ENCODE measurements around the gene AKIRIN2.
"Not testable (repeated sequence)": the region's sequence is repeated elsewhere in the genome, so short reads cannot be mapped to it uniquely, and the experiment has no call there.

Gene AKIRIN2

DNA sequence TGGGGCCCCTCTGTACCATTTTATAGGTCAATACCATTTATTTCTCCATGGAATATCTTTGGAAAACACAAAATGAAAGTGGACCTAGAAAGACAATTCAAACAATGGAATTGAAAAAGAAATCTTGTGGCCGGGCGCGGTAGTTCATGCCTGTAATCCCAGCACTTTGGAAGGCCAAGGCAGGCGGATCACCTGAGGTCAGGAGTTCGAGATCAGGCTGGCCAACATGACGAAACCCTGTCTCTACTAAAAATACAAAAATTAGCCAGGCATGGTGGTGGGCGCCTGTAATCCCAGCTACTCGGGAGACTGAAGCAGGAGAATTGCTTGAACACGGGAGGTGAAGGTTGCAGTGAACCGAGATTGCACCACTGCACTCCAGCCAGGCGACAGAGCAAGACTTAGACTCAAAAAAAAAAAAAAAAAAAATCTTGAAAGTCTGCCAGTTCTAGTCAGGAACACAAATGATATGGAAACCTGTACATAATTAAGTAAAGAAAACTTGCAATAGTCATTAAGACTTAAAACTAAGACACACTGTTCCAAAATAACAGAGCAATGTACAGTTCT lies 15.3 kb downstream of the AKIRIN2 start:
- DNase-seq = not testable (repeated sequence)

DNA sequence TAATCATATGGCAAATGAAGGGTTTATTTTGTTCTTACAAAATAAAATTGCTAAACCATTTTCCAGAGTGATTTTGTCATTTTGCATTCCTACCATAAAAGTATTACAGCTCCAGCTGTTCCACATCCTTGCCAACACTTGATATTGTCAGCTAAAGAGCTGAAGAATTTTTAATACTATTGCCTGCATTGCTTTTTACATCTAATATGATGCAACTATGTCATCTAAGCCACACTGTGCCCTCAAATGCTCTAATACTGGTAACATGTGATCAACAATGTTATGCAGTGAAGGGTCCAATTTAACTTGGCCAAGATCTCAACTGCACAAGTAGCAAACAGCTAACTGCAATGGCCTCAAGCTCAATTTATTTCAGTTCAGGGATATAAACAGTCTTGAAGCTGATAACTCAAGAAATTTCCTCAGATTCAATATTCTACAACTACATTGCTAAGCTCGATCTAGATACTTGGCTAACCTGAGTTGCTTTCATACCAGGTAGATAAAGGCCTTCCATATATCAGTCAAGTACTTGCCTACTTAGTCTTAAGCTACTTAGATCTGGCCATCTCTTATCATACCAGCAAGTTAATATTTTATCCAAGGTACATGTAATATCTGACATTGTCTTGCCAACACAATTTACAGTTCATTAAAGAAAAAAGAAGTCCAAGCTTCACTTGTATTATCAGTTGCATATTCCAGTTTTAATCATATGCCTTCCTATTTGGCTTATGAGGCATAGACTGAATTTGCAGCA lies 17.0 kb downstream of the AKIRIN2 start:
- DNase-seq = no peak

DNA sequence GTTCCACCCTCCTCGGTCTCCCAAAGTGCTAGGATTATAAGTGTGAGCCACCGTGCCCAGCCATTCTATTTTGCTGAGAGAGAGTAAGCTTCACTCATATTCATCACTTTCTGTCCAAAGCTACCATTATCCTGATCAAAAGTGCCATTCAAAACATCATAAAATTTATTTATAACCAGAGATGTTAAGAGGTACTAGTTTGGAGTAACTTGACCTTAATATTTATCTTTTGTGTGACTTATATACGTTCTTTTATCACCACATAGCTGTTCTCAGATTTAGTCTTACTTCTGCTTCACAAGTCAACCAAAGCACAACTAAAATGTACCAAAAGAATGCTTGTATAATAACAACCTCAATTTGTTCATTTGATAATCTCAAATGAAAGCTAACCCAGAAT lies 18.1 kb downstream of the AKIRIN2 start:
- no peak for DNase-seq

DNA sequence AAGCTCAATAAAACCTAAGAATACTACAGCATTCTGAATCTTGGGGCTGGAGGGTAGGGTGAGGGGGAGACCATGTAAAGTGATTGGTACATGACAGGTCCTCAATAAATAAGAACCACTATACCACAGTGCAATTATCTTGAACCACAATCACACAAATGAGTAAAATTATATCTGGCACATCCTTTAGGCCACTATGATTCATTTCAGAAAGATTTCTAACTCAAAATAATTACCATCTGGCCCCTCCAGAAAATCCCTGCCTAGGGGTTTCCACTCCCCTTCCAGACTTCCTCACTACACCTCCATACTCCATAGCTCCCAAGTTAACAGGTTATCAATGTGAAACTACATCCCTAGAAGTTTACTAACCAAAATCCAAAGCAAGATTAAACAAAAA lies 19.7 kb downstream of the AKIRIN2 start:
- no peak for DNase-seq

DNA sequence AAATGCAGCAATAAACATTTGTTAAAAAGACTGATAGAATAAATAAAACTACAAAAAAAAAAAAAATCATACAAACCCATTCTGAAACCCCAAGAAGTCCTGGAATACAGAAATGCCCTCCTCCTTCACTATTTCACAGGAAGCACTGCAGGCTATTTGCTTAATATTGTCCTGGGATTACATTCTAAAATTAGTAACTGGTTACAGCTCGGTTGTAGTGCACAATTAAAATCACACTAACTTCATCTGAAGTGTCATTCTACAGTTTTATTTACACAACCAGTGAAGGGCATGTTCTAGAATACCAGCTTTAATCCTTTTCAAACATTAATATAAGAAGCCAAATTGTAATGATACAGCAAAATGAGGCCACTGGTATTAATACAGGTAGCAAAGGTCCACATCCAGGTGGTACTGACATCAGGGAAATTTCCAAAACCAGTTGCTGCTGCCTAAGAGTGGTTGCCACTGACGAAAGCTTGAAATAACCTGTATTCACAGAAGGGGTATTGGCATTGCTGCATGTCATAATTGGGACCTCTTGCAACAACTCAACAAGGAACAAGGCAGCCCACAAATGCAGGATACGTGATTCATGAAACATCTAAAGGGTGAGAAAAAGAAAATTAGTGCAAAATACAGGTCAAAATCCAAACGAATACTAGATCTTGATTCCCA lies 26.9 kb downstream of the AKIRIN2 start:
- DNase-seq = no peak

DNA sequence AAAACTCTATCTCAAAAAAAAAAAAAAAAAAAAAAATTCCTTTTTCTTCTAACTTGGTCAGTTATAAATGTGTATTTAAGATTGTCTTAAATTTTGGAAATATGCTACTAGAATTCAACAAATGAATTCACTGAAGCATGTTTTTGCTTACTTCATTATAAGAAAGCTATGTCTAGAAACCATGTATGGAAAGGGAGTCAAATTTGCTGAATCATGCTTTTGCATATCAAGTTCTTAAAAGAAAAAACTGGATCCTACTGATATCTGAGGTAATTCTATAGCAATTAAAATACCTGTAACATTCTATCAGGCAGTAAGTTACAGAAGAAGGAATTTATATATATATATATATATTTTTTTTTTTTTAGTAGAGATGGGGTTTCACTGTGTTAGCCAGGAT lies 27.7 kb downstream of the AKIRIN2 start:
- no peak for DNase-seq

DNA sequence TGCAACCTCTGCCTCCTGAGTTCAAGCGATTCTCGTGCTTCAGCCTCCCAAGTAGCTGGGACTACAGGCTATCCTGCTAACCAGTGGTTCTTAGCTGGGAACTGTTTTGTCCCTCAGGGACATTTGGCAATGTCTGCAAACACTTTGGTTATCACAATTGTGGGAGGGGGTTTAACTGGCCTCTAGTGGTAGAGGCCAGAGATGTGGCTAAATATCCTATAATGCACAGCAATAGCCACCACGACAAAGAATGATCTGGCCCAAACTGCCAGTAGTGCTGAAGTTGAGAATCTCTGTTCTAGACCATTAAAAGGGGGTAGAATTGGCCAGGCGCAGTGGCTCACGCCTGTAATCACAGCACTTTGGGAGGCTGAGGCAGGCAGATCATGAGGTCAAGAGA lies 28.8 kb downstream of the AKIRIN2 start:
- DNase-seq = no peak

DNA sequence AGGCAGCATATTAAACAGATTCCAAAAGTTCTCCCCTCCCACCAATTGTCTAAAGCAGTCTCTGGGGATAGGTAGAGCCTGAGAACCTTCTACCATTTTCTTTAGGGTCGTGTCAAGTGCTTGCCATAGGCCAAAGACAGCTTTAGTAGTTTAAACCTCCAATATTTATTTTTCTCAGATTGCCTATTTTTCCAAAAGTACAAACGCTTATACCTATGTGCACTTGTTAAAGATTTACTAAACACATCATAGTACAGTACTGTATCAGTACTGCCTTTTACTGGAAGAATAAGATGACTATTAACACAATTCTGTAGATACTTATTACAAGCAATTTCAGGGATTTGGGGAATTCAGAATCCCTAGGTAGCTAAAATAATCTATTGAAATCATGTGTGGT lies 29.4 kb downstream of the AKIRIN2 start:
- no peak for DNase-seq

DNA sequence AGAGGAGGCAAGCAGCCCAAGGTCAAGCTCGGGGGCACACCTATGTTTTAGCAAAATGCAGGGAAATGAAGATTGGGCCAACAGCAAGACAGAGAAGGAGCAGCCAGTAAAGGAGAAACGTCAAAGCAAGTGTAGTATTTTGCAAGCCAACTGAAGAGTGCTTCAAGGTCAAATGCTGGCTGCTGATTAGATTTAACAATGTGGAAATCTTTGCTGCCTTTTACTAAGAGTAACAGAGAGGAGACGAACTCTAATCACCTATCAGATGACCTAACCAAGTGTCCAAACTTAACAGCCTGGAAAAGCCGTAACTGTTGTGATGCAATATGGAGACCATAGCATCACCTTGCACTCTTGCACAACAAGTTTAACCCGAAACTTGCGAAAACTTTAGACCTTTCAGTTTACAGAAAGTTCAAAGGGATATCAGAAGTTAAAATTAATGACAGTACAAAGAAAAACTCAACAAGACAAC lies 30.4 kb downstream of the AKIRIN2 start:
- no peak for DNase-seq

DNA sequence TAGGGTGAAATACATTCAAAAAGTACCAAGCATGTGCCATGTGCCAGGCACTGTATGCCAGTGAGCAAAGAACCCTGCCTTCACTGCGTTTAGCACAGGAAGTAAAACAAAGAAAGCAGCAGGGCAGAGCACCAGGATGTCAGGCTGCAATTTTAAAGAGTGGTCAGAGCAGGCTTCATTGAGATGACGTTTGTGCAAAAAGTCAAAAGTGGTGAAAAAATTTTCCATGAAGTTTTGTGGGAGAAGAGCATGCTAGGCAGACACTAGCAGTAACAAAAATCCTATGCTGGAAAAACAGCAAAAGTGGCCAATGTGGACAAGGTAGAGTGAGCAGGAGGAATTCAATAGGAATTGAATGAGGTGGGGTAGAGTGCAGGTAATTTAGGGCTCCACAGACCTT lies 31.3 kb downstream of the AKIRIN2 start:
- DNase-seq = no peak

DNA sequence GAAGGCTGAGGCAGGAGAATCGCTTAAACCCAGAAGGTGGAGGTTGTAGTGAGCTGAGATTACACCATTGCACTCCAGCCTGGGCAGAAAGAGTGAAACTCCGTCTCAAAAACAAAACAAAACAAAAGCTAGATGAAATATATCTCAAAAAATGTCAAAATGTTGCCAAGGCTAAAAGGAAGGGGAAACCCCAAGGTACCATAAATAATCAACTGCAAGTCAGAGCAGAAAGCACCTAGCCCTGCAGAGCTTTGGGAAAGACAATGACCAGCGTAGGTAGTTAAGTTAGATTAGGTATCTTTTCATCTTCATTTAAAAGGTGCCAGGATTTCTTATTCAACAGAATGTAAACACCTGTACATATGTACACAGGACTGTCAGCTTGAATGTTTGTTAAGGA lies 33.0 kb downstream of the AKIRIN2 start:
- no peak for DNase-seq

DNA sequence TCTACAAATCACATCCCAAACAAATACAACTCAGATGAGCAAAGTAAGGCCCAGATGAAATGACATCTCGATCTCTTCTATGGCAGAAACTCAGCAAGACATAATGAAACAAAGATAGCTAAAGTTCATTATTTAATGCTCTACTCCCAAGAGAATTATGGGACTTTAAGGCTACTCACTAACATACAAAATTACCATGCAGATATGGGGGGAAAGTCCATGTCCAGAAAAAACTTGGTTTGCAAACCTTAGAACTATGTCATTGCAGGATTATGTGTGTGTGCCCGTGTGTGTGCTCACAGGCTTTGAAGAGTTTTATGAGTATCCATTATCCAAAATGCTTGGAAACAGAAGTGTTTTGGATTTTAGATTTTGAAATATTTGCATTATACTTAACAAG lies 34.0 kb downstream of the AKIRIN2 start:
- DNase-seq = no peak

DNA sequence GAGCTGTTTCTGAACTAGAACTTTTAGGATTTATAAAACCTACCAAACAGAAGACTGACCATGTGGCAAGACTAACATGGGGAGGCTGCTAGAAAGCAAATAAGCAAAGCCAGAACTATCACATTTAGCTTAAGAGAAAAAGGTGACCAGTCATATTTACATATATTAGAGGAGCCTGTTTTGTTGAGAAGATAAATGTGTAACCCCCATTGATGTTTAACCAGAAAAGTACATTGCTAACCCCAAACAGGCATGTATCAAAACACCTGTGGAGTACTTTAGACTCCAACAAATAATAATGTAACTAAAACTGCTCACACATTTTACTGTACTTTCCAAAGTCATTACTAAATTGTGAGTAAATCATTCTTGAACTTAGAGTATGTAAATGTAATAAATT lies 35.0 kb downstream of the AKIRIN2 start:
- DNase-seq = no peak

DNA sequence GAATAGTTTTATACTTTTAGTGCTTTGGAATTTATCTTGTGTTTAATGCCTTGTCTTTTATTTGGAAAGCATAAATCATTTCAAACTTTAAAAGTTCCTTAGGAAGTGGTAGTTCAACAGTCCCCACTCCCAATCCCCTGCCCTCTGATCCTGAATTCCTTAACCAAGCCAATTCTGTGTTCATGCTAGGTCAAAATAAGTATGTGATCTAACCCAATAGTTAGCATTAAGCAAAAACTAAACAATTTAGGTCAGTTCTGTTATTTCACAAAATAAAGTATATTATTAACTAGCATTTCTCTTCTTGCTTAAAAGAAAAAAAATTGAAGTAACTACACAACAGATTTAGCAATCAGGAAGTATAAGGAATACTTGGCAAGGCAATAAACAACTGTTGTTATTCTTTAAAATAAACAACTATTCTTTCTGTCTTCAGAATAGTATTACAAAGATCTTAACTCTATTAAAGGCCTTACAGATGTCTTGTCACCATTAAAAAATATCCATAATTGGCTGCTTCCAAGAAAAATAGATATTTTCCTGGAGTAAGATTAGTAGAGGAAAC lies 37.0 kb downstream of the AKIRIN2 start:
- no peak for DNase-seq

DNA sequence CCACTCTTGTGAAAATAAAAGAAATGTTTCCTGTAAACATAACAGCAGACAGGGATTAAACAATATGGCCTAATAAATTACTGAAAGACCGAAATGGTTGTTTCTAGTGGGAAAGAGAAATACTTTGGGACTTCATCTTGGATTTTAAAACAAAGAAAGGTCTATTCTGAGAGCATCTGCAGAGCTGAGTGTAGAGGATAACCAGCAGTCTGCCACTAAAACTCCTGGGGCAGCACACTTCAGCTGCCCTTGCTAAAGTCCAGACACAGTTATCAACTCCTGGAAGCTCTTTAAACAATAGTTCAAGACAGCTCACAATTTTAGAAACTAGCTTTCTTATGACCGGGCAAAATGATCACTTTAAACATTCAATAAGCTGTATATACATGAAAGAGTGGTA lies 38.6 kb downstream of the AKIRIN2 start:
- no peak for DNase-seq

DNA sequence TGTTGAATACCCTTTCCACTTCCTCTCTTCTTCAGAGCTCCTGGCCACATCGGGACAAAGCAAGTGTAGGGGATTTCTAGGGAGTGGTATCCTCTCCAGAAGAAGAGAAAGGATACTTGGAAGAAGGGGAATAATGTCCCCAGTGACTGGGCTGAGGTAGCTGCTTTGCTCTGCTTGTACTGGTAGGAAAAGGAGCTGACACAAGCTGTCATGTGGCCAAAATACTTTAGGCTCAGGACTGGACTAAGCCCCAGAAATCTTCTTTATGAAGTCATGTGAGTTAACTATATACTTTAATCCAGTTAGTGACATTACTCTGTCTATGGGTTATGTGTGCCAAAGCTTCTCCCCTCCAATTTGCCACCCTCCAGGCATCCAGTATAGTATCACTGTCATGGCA lies 40.5 kb downstream of the AKIRIN2 start:
- DNase-seq = no peak

DNA sequence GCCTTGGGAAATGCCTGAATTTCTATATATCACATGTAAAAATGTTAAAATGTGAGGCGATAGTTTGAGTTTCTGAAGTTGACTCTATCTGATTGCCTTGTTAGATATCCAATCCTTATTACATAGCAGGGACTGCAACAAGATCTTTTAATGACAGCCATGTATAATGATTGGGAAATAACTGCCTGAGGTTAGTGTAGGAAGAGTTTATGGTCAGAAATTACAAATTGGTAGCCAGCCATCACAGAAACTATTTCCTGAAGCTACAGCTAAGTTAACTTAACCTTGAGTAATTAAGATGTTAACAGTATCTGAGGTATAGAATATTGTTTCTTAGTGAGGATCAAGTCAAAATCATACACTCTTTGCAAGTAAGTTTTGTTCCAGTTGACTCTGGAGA lies 41.0 kb downstream of the AKIRIN2 start:
- DNase-seq = no peak

DNA sequence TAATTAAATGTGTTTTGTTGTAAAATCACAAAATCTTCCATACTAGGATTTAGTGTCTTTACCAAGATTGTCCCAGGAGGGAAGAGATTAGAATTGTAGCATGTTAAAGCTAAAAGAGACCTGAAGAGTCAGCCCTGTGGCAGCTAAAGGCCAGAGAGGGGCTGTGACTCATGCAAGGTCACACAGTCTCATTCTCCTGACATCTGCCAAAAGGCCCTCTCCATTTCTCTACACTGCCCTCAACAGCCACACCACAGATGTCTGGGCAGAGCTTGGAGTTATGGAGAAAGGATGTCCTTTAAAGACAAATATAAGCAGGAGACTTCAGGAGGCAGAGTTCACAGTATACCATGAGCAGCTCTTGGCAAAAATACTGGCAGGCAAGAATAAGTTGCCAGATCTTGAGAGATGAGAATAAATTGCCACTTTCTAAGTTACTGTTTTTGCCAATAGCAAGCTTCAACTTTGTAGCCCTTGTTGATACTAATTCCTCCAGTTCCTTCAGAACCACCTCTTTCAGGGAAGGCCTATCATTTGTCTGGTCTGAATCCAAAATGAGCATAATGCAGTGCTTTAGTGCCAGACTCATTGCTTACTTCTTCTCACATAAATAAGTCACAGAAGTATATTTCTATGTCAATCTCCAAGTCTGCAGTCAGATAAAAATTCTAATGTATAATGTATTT lies 41.7 kb downstream of the AKIRIN2 start:
- DNase-seq = no peak

DNA sequence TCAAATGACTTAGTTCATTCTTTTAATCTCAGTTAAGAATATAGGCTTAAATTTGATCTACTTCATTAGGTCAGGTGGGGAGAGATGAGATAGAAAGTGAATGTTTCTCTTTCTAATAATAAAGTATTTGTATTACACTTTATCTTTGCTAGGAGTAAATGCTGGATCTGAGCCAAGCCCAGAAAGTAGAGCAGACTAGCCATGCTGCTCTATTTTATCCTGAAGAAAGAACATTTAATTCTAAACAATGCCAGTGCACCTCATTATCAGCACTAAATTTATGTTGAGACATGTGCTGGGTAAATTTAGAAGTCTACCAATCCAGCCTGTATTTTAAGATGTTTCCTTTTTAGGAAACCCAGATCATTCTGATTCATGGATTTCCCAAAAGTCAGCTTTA lies 43.5 kb downstream of the AKIRIN2 start:
- no peak for DNase-seq

DNA sequence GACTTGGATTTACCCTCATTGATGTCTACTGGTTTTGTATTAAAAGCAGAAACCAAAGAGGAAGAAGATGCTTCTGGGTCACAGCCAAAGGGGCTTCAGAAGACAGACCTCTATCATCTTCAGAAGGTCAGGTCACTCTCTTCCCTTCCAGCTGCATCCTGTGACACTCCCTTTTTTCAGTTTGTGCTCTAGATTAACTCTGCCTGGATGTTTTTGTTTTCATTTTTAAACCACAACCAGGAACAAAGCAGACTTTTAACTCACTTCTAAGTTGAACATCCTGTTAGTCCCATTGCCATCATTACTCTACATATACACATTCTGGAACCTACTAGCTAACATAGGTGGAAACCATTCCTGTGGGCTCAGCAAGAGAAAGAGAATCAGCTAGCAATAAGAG lies 45.2 kb downstream of the AKIRIN2 start:
- DNase-seq = no peak

DNA sequence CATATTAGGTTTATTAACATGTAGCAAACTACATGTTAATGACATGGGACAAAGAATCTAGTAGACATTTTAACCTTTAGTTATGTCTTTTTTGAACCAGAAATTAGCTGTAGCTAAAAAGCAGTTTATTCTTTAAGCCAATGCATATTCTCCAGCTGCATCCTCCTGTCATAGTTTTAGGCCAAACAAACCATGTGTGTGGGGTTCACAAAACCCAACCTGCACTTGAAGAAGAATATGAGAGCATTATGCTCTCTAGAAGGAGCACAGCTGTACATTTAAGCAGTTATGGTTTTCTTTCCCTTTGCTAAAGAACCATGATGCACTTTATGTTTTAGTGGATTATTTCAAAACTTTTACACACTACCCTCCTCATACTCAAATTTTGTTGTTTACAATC lies 46.2 kb downstream of the AKIRIN2 start:
- DNase-seq = no peak

DNA sequence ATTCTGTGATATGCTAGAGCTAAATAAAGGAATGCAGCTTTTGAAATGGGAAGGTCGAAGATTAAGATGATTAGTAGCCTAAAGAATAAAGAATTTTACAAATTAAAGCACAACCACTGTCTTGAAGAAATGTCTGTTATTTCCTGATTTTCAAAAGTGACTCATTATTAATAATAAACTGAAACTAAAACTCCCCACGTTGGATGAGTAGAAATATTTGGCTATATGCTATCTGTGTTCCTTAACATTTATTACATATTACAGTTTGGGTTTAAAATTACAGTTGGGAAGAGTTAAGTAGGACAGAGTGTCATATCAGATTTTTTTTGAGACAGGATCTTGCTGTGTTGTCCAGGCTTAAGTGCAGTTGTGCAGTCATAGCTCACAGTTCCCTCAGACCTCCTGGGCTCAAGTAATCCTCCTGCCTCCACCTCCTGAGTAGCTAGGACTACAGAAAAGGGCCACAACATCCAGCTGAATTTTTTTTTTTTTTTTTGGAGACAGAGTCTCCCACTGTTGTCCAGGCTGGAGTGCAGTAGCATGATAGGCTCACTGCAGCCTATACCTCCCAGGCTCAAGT lies 47.1 kb downstream of the AKIRIN2 start:
- DNase-seq = no peak

DNA sequence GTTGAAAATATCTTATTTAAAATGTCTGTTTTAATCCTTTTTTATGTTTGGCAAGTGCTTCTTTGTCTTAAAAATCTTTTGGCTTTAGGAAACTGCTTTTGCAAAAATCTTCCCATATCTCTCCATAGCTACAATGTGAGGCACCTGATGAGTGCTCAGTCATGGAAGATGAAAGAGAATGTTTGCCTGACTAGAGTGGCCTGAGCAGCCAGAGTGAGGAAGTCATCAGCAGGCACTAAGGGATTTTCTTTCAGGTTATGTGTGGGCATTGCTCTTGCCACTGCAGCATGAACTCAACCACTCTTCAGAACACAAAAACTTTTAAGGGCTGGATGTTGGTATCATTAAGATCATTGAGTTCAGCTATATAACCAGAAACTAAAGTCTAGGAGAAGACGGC lies 47.9 kb downstream of the AKIRIN2 start:
- no peak for DNase-seq

All from NCI-H1436 (cell line).